OCI-M1 (cell line): ENCODE data around the gene ZFYVE26.
"Not testable (repeated sequence)": the region's sequence is repeated elsewhere in the genome, so short reads cannot be mapped to it uniquely, and the experiment has no call there.

ENCODE experiments used
- DNase-seq: peaks from one replicate; lab custom pipeline; 2025; lab: John Stamatoyannopoulos, UW

The ZFYVE26 gene

GRCh38 chr14:67749341-67750084 lies 66.9 kb downstream of the ZFYVE26 start:
- DNase-seq = no peak

DNA sequence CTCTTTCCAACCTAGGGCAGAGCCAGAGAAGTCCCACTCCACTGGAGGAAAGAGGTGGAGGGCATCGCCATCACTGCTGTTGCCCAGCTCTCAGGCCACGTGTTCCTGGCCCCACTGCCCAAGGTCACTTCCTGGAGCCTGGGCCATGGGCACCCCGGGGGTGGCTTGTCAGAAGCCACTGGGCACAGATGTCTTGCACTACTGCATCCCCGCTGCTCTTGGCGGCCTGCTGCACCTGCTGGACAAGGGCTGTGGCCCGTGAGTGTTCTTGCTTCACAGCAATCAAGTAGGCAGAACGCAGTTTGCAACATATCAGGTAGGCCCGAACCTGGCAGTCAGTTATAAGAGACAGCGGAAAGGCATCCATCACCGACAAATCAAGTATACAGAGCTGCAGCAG lies 68.1 kb downstream of the ZFYVE26 start:
- DNase-seq = no peak

DNA sequence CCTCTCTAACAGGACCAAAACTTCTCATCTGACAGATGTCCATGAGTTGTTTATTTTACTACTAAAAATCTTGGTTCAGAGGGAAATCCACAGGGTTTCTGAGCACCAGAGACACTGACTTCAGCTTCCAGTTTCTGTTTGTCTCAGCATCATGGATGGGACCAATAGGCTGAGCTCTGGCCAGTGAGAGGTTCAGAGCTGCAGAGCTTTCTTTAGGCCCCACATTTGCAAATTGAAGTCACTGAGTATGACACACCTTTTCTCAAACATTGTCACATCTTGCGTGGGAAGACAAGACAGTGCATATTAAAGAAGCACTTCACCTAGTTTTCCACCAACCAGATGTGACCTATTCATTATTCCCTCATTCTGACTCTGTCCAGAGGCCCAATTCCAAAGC lies 69.5 kb downstream of the ZFYVE26 start:
- no peak for DNase-seq

- no peak for DNase-seq
These were observed 72.3 kb downstream of the ZFYVE26 start for GRCh38 chr14:67744046-67744445.

DNA sequence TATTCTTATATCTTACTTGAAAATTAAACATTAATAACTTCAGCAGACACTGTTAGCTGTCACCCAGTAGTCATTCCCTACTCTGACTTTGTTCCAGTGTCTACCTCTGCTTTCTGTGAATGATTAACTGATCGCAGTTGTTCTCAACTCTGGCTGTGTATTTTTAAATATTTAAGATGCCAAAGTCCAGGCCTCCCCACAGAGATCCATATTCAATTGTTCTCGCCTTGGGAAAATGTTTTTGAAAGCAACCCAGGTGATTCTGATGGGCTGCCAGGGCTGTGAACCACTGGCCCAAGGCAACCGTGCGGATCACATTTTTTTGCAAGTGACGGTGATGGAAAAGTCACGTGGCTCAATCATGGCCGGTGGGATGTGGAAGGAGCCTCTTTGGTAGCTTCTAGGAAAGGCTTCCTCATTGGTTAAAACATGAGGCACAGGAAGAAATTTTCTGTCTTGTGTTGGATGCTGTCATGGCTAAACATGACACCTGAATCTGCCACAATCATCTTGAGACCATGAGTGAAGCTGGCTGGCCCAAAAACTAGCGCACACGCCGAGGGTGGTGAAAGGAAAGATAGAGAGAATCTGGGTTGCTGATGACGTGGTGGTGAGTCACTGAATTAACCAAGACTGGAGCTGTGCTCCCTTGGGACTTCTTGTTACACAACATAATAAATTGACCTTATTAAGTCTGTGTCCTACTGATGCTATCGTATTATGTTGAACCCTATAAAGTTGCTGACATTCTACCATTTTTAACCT lies 77.5 kb downstream of the ZFYVE26 start:
- DNase-seq = no peak

GRCh38 chr14:67736771-67737170 lies 79.6 kb downstream of the ZFYVE26 start:
- no peak for DNase-seq

DNA sequence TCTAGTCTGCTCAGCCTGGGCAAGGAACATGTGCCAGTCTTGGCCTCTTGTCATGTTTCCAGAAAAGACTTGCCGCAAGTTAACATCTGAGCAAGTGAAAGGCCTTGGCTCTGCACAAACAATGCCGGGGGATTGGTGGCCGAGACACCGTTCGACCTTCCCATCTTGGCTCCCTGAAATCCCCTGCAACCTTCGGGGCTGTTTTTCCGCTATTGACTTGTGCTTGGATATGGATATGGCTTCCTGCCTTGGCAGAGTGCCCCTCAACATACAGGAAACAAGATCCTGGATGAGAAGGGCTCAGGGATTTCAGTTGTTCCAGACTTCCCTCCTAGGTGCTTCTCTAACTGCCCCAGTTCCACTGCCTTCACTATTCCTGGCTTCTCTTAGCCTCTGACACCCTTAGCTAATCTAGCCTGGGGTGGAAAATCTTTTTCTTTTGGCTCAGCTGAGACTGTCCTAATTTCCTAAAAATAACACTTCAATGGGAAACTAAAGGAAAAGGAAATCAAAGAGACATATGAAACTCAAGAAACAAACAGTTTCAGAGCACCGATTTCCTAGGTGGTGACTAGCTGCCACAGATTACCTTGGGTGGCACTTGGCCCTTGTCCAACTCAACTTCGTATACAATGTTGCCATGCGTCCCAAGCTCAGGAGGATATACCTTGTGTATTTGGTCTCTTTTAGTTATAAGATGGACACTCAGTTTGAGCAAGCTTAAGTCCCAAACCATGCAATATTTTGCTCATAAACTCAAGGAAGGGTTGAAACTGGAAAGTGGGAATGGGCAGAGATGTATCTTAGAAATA lies 80.8 kb downstream of the ZFYVE26 start:
- DNase-seq = no peak

- DNase-seq = no peak
These were observed 81.7 kb downstream of the ZFYVE26 start for GRCh38 chr14:67734675-67735074.

DNA sequence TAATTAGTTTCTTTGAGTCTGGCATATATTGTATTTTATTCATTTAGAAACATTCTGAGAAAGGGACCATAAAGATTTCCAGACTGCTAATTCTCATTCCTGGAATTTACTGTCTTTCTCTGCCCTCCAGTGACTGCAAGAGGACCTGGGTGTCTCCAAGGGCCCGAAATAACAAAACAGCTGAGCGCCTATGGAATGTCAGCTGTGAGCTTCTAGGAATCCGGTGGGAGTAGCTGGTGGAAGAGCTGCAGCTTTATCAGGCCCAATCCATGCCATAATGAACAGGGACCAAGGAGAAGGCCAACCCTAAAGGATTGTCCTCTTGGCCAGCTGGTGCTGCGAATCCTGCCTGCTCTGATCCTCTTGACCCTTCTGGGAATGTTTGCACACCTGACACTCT lies 82.8 kb downstream of the ZFYVE26 start:
- DNase-seq = no peak

GRCh38 chr14:67729072-67729885 lies 87.1 kb downstream of the ZFYVE26 start:
- DNase-seq = no peak

GRCh38 chr14:67728258-67728657 lies 88.1 kb downstream of the ZFYVE26 start:
- DNase-seq = no peak

- DNase-seq = no peak
These were observed 89.0 kb downstream of the ZFYVE26 start for GRCh38 chr14:67727361-67727760.

GRCh38 chr14:67725171-67725570 lies 91.2 kb downstream of the ZFYVE26 start:
- DNase-seq = no peak

DNA sequence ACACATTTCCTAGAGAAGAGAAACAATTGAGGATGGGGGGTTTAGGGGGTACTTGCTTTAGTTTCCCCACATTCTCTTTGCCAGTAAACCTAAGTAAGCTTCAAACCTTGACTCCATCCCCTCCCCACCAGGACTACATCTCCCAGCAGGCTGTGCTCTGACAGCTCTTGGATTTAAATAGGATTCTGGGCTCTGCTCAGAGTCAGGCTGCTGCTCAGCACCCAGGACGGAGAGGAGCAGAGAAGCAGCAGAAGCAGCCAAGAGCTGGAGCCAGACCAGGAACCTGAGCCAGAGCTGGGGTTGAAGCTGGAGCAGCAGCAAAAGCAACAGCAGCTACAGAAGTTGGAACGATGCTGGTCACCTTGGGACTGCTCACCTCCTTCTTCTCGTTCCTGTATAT lies 94.1 kb downstream of the ZFYVE26 start:
- no peak for DNase-seq

GRCh38 chr14:67721875-67722274 lies 94.5 kb downstream of the ZFYVE26 start:
- no peak for DNase-seq

DNA sequence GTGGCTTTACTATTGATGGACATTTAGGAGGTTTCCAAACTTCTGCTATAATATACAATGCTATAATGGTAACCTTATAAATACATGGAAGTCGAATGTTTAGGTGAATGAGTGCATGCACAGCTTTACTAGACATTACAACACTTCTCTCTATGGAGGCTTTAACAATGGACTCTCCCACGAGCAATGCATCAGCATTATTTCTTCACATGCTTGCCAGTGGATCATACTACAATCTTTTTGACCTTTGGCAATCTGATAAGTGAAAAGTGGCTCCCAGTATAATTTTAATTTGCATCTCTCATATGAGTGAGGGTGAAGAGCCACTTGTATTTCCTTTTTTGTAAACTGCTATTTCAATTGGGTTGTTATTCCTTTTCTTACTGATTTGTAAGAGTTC lies 96.5 kb downstream of the ZFYVE26 start:
- DNase-seq = peak; percentile 22

DNA sequence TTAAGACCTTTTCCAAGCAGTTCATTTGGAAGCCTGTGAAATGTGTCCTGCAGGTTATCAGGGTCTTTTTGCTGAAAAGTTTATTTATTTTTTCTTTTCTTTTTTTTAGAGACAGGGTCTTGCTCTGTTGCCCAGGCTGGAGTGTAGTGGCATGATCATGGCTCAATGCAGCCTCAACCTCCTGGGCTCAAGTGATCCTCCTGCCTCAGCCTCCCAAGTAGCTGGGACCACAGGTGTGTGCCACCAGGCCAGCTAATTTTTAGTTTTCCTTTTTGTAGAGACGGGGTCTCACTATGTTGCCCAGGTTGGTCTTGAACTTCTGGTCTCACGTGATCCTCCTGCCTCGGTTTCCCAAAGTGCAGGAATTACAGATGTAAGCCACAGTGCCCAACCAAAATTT lies 97.0 kb downstream of the ZFYVE26 start:
- not testable (repeated sequence) for DNase-seq

DNA sequence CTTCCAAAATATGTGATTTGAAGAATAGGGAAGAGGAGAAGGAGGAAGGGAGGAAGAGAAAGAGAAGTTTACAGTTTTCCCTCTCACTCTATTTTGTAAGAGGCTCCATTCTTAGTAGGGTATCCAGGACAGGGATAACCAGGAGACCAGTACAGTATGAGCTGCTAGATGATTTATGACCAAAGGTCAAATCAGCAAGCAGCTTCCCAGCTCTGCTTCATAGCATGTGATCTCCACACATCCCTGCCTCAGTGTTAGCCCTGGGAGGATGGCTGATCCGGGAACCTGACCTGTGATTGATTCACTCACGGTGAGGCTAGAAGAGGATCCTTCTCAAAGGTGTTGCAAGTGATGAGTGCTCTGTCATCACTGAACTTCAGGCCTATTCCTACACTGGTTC lies 98.1 kb downstream of the ZFYVE26 start:
- no peak for DNase-seq

GRCh38 chr14:67717048-67717447 lies 99.3 kb downstream of the ZFYVE26 start:
- DNase-seq = no peak

- DNase-seq = peak; percentile 5
These were observed 106.2 kb downstream of the ZFYVE26 start for GRCh38 chr14:67710209-67710608.

DNA sequence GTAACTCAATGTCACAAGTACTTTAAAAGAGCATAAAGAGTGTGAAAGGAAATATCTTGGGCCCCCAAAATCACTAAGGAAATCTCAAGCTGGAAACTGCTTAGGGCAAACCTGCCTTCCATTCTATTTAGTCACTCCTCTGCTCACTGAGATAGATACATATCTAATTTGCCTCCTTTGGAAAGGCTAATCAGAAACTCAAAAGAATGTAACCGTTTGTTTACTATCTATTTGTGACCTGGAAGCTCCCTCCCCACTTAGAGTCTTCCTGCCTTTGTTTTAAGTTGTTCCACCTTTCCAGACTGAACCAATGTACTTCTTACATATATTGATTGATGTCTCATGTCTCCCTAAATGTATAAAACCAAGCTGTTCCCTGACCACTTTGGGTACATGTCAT lies 106.6 kb downstream of the ZFYVE26 start:
- DNase-seq = not testable (repeated sequence)

GRCh38 chr14:67709346-67709745 lies 107.0 kb downstream of the ZFYVE26 start:
- DNase-seq = not testable (repeated sequence)
